Tibial nerve (tissue), 4 donors: ENCODE results near the gene KASH5. TPM values are rescaled to one million over a fixed set of nuclear protein-coding genes. Genes with fewer than 3 reads are reported as not detected.
A peak's percentile ranks its signal among the peaks of the same experiment; 100 is the strongest.

ENCODE experiments used
- DNase-seq, 2 donors: peaks; one replicate each; pipeline ENCODE4 v3.0.0-alpha.2; 2019; ENCODE audit warnings: low spot score in 2 of 2
- H3K27ac ChIP-seq, 4 donors: fragments of 200-600 bp; sonication (generic) in 3 of 4; one replicate each; pipeline ENCODE4 v1.5.1; 2017 to 2019; ENCODE audit warnings: mild to moderate bottlenecking in 1 of 4
- H3K27me3 ChIP-seq, 2 donors: fragments of 200-600 bp; sonication (generic) in 1 of 2; one replicate each; pipeline versions ENCODE4 v1.5.1 to v1.6.0; 2017 to 2019
- H3K36me3 ChIP-seq, 3 donors: fragments of 200-600 bp; sonication (generic); one replicate each; pipeline ENCODE4 v1.5.1; 2018 to 2019
- H3K4me1 ChIP-seq, 4 donors: fragments of 200-600 bp; sonication (generic) in 3 of 4; one replicate each; pipeline ENCODE4 v1.5.1; 2017 to 2019
- H3K4me3 ChIP-seq, 4 donors: fragments of 200-600 bp; sonication (generic) in 3 of 4; one replicate each; pipeline ENCODE4 v1.5.1; 2017 to 2019; ENCODE audit warnings: mild to moderate bottlenecking in 1 of 4, moderate library complexity in 1 of 4
- H3K9me3 ChIP-seq, 4 donors: fragments of 200-600 bp; sonication (generic) in 3 of 4; one replicate each; pipeline ENCODE4 v1.5.1; 2017 to 2019
- CTCF ChIP-seq, 5 experiments: fragments of 200-600 bp in 3 of 5; fragments of 450-650 bp in 2 of 5; sonication (generic) in 3 of 5; IDR thresholded peaks; one replicate each; pipeline ENCODE4 v1.5.1; 2016 to 2019; ENCODE audit warnings: antibody characterized with exemption in 5 of 5, mild to moderate bottlenecking in 3 of 5, moderate library complexity in 2 of 5
- EP300 ChIP-seq, 2 donors: sonication (generic); formaldehyde crosslinking; IDR thresholded peaks; one replicate each; pipeline ENCODE4 v1.6.1; 2017; ENCODE audit warnings: antibody characterized with exemption in 2 of 2, mild to moderate bottlenecking in 1 of 2
- POLR2A ChIP-seq, 2 donors: fragments of 450-650 bp; IDR thresholded peaks; one replicate each; pipeline ENCODE4 v1.6.1; 2017; ENCODE audit warnings: antibody characterized with exemption in 2 of 2, mild to moderate bottlenecking in 2 of 2, moderate library complexity in 2 of 2
- WGBS, 2 donors: methylation state at CpG; one replicate each; pipeline ENCODE4 v1.1.5; 2018; 5-methylcytosine and 5-hydroxymethylcytosine counted together
- total RNA-seq, 4 donors: library from RNA; depleted of rRNA; stranded (reverse); fragments of >200 nt; gene quantifications; one replicate each; pipeline ENCODE4 v1.1.0, GENCODE V29; 2016

KASH5 gene
- total RNA-seq, 4 donors from 2014 or later = not detected

GRCh38 chr19:49418511-49418910 is 30.5 kb downstream of the KASH5 start:
- Histone ChIP-seq H3K9me3 (no peaks in the 10 kb centered on the region), H3K36me3 (no peaks in the 10 kb centered on the region), H3K27me3 (peaks cover 0 to 99% of the 10 kb centered on the region in 2 donors), H3K4me1 (peaks cover 0 to 31% (median 15%) of the 10 kb centered on the region in 4 donors), H3K4me3 (no peak overlapping the region), H3K27ac (no peak overlapping the region)
- TF ChIP-seq POLR2A (IDR thresholded peaks at IDR 0.05) (no peak), CTCF (IDR thresholded peaks at IDR 0.05) (no peak), EP300 (IDR thresholded peaks at IDR 0.05) (no peak)
- no peak for DNase-seq
- WGBS, 2 donors = 72 to 93% methylated on average over 5 of the region's 5 CpGs

GRCh38 chr19:49419173-49419572 is 31.1 kb downstream of the KASH5 start:
- Histone ChIP-seq H3K4me1 (peaks cover 0 to 35% (median 16%) of the 10 kb centered on the region in 4 donors), H3K4me3 (no peak overlapping the region), H3K27me3 (peaks cover 0 to 99% of the 10 kb centered on the region in 2 donors), H3K36me3 (no peaks in the 10 kb centered on the region), H3K9me3 (no peaks in the 10 kb centered on the region), H3K27ac (no peak overlapping the region)
- no peak for TF ChIP-seq CTCF (IDR thresholded peaks at IDR 0.05)
- no peak for TF ChIP-seq POLR2A (IDR thresholded peaks at IDR 0.05)
- no peak for TF ChIP-seq EP300 (IDR thresholded peaks at IDR 0.05)
- no peak for DNase-seq
- 88 to 100% methylated on average over 2 of the region's 2 CpGs for WGBS, 2 donors

- DNase-seq = no peak
- TF ChIP-seq POLR2A (IDR thresholded peaks at IDR 0.05) (no peak), CTCF (IDR thresholded peaks at IDR 0.05) (no peak), EP300 (IDR thresholded peaks at IDR 0.05) (no peak)
- H3K36me3 ChIP-seq = no peaks in the 10 kb centered on the region
- peaks cover 0 to 35% (median 16%) of the 10 kb centered on the region in 4 donors for H3K4me1 ChIP-seq
- no peaks in the 10 kb centered on the region for H3K9me3 ChIP-seq
- no peak overlapping the region for H3K27ac ChIP-seq
- H3K4me3 ChIP-seq = no peak overlapping the region
- H3K27me3 ChIP-seq = peaks cover 0 to 100% of the 10 kb centered on the region in 2 donors
- 62 to 67% methylated on average over 2 of the region's 2 CpGs for WGBS, 2 donors
Observed at GRCh38 chr19:49420227-49420626, 32.2 kb downstream of the KASH5 start.

GRCh38 chr19:49421039-49421877 is 33.2 kb downstream of the KASH5 start:
- TF ChIP-seq POLR2A (IDR thresholded peaks at IDR 0.05) = no peak
- TF ChIP-seq CTCF (IDR thresholded peaks at IDR 0.05) = no peak
- no peak for TF ChIP-seq EP300 (IDR thresholded peaks at IDR 0.05)
- peaks cover 0 to 100% of the 10 kb centered on the region in 2 donors for H3K27me3 ChIP-seq

GRCh38 chr19:49421878-49422202 is 33.8 kb downstream of the KASH5 start:
- H3K4me3 ChIP-seq = no peak overlapping the region
- no peak for DNase-seq
- TF ChIP-seq CTCF (IDR thresholded peaks at IDR 0.05) (no peak), POLR2A (IDR thresholded peaks at IDR 0.05) (no peak), EP300 (IDR thresholded peaks at IDR 0.05) (no peak)
- H3K4me1 ChIP-seq = peaks cover 0 to 40% (median 16%) of the 10 kb centered on the region in 4 donors
- 17 to 25% methylated on average over 3 of the region's 3 CpGs for WGBS, 2 donors
- no peak overlapping the region for H3K27ac ChIP-seq
- no peaks in the 10 kb centered on the region for H3K9me3 ChIP-seq
- H3K27me3 ChIP-seq = peaks cover 0 to 100% of the 10 kb centered on the region in 2 donors
- H3K36me3 ChIP-seq = no peaks in the 10 kb centered on the region

More at GRCh38 chr19:49421039-49421877, 33.2 kb downstream of the KASH5 start:
- WGBS, 2 donors = 8 to 9% methylated on average over 45 to 48 of the region's 48 CpGs
- H3K4me3 ChIP-seq = peak overlapping the region in 1 of 4 donors; percentile 18
- H3K4me1 ChIP-seq = peaks cover 0 to 39% (median 16%) of the 10 kb centered on the region in 4 donors
- H3K36me3 ChIP-seq = no peaks in the 10 kb centered on the region
- H3K27ac ChIP-seq = no peak overlapping the region
- no peaks in the 10 kb centered on the region for H3K9me3 ChIP-seq
- peak in 1 of 2 donors; percentile 45 for DNase-seq
